Globus pallidus (tissue), 1 donor: ENCODE results near the gene ALKBH8.
A peak's percentile ranks its signal among the peaks of the same experiment; 100 is the strongest.
"Not testable (repeated sequence)": the region's sequence is repeated elsewhere in the genome, so short reads cannot be mapped to it uniquely, and the experiment has no call there.

ENCODE experiments used
- DNase-seq: peaks from one replicate; pipeline ENCODE4 v3.0.0-alpha.2; 2015; ENCODE audit warnings: low spot score

Gene ALKBH8

GRCh38 chr11:107576497-107577345 lies 11.2 kb upstream of the ALKBH8 start:
- not testable (repeated sequence) for DNase-seq

- no peak for DNase-seq
Measured at GRCh38 chr11:107573438-107573837, 7.9 kb upstream of the ALKBH8 start.

- no peak for DNase-seq
Measured at GRCh38 chr11:107570015-107570414, 4.5 kb upstream of the ALKBH8 start.

- no peak for DNase-seq
Measured at GRCh38 chr11:107567739-107568335, 2.3 kb upstream of the ALKBH8 start.

- DNase-seq: no peak
Measured at GRCh38 chr11:107566569-107566968, 1.0 kb upstream of the ALKBH8 start.

- DNase-seq: not testable (repeated sequence)
Measured at GRCh38 chr11:107565955-107566501, 493 bp upstream of the ALKBH8 start.

GRCh38 chr11:107564877-107565218 lies 687 bp downstream of the ALKBH8 start:
- DNase-seq: no peak

- DNase-seq: no peak
Measured at GRCh38 chr11:107563702-107564101, 1.8 kb downstream of the ALKBH8 start.

GRCh38 chr11:107562647-107563208 lies 2.8 kb downstream of the ALKBH8 start:
- DNase-seq: no peak

GRCh38 chr11:107561688-107562087 lies 3.8 kb downstream of the ALKBH8 start:
- no peak for DNase-seq

- no peak for DNase-seq
Measured at GRCh38 chr11:107550304-107550703, 15.2 kb downstream of the ALKBH8 start.

GRCh38 chr11:107549954-107550285 lies 15.6 kb downstream of the ALKBH8 start:
- no peak for DNase-seq

GRCh38 chr11:107549253-107549953 lies 16.1 kb downstream of the ALKBH8 start:
- DNase-seq: no peak

GRCh38 chr11:107547961-107548360 lies 17.6 kb downstream of the ALKBH8 start:
- DNase-seq: no peak

- peak; percentile 38 for DNase-seq
Measured at GRCh38 chr11:107545101-107545514, 20.4 kb downstream of the ALKBH8 start.

GRCh38 chr11:107538821-107539220 lies 26.7 kb downstream of the ALKBH8 start:
- no peak for DNase-seq

GRCh38 chr11:107538239-107538638 lies 27.3 kb downstream of the ALKBH8 start:
- no peak for DNase-seq

GRCh38 chr11:107537155-107537554 lies 28.4 kb downstream of the ALKBH8 start:
- DNase-seq: not testable (repeated sequence)

GRCh38 chr11:107526197-107526596 lies 39.3 kb downstream of the ALKBH8 start:
- no peak for DNase-seq

- no peak for DNase-seq
Measured at GRCh38 chr11:107508858-107509244, 56.7 kb downstream of the ALKBH8 start.

- no peak for DNase-seq
Measured at GRCh38 chr11:107508201-107508857, 57.2 kb downstream of the ALKBH8 start.

- no peak for DNase-seq
Measured at GRCh38 chr11:107505647-107506225, 59.8 kb downstream of the ALKBH8 start.
